Parathyroid adenoma (tissue), 2 donors: Measurements from ENCODE around the gene MAMDC2.

ENCODE experiments used
- H2AFZ ChIP-seq: fragments of 300-600 bp; sonication (generic); one replicate; pipeline ENCODE4 v1.7.0; 2017; ENCODE audit warnings: antibody characterized with exemption, mild to moderate bottlenecking
- H3K27ac ChIP-seq: fragments of 300-600 bp; sonication (generic); one replicate; pipeline ENCODE4 v1.7.0; 2017
- H3K27me3 ChIP-seq: fragments of 300-600 bp; sonication (generic); one replicate; pipeline ENCODE4 v1.7.0; 2017; ENCODE audit warnings: low read length; ENCODE audit not compliant: control insufficient read depth, insufficient read depth
- H3K36me3 ChIP-seq: fragments of 300-600 bp; sonication (generic); one replicate; pipeline ENCODE4 v1.7.0; 2017; ENCODE audit warnings: low read length; ENCODE audit not compliant: control insufficient read depth, insufficient read depth
- H3K4me1 ChIP-seq: fragments of 300-600 bp; sonication (generic); one replicate; pipeline ENCODE4 v1.7.0; 2017; ENCODE audit warnings: control low read depth
- H3K4me2 ChIP-seq: fragments of 300-600 bp; sonication (generic); one replicate; pipeline ENCODE4 v1.7.0; 2017; ENCODE audit warnings: low read length
- H3K4me3 ChIP-seq: fragments of 300-600 bp; sonication (generic); one replicate; pipeline ENCODE4 v1.7.0; 2017; ENCODE audit warnings: low read depth, low read length
- H3K79me2 ChIP-seq: fragments of 300-600 bp; sonication (generic); one replicate; pipeline ENCODE4 v1.7.0; 2017; ENCODE audit warnings: control low read depth
- H3K9ac ChIP-seq: fragments of 300-600 bp; sonication (generic); one replicate; pipeline ENCODE4 v1.7.0; 2017; ENCODE audit warnings: mild to moderate bottlenecking
- H3K9me3 ChIP-seq: fragments of 300-600 bp; sonication (generic); one replicate; pipeline ENCODE4 v1.7.0; 2017; ENCODE audit warnings: low read length; ENCODE audit not compliant: control insufficient read depth
- TF ChIP-seq, protein P1 (sequence below): fragments of 300-600 bp; sonication (generic); IDR thresholded peaks from one replicate; pipeline ENCODE4 v1.7.0; 2017; ENCODE audit warnings: antibody characterized with exemption, mild to moderate bottlenecking
- donor health status: primary hyperparathyroidism.

Gene MAMDC2

DNA sequence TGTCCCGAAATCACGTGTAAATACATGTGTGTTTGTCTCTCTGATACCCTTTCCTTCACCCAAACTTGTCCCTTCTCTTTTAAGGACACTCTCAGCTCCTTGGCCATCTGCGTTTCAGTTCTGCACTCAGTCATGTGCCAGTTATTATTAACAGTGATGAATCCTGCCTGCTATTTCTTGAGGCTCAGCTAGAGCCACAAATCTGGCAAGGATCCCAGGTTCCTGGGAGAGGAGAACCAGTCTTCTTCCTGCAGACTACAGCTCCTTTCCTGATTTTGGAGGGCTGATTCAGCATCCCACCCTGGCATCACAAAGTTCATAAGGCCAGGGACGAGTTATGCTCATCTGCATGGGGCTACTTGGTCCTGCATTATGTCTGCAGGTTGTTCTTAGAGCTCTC is 5.6 kb downstream of the MAMDC2 start:
- no peaks in the 10 kb centered on the region for H3K36me3 ChIP-seq
- no peak overlapping the region for H2AFZ ChIP-seq
- H3K27me3 ChIP-seq = no peaks in the 10 kb centered on the region
- H3K27ac ChIP-seq = no peak overlapping the region
- no peak overlapping the region for H3K4me2 ChIP-seq
- no peaks in the 10 kb centered on the region for H3K9me3 ChIP-seq
- no peaks in the 10 kb centered on the region for H3K4me1 ChIP-seq
- no peaks in the 10 kb centered on the region for H3K79me2 ChIP-seq
- H3K9ac ChIP-seq = no peak overlapping the region
- TF ChIP-seq, protein P1, sequence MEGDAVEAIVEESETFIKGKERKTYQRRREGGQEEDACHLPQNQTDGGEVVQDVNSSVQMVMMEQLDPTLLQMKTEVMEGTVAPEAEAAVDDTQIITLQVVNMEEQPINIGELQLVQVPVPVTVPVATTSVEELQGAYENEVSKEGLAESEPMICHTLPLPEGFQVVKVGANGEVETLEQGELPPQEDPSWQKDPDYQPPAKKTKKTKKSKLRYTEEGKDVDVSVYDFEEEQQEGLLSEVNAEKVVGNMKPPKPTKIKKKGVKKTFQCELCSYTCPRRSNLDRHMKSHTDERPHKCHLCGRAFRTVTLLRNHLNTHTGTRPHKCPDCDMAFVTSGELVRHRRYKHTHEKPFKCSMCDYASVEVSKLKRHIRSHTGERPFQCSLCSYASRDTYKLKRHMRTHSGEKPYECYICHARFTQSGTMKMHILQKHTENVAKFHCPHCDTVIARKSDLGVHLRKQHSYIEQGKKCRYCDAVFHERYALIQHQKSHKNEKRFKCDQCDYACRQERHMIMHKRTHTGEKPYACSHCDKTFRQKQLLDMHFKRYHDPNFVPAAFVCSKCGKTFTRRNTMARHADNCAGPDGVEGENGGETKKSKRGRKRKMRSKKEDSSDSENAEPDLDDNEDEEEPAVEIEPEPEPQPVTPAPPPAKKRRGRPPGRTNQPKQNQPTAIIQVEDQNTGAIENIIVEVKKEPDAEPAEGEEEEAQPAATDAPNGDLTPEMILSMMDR = no peak
- H3K4me3 ChIP-seq = no peak overlapping the region

DNA sequence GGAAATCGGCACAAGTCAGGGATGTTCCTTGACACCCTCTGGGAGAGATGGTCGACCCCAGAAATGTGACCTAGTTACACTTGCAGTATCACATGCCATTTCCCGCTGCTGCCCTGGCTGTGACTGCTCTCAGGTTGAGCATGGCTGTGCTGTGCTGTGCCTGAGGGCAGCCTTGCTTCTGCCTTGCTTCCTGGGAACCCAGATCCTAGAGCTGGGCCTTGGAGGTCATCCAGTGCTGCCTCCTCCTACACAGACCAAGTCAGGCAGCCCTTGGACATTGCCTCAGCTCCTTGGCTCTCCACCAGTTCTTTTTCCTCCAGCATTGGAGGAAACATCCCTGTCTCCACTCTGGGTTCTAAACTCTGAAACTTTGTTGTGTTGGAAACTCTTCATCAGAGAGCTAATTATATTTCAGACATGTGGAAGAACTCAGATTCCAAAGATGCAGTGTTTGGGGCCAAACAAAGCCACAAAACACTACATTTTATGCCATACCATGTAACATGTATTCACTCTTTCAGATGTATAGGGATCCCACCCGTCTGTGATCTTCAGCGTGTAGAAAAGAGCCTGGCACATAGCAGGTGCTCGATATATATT is 6.1 kb downstream of the MAMDC2 start:
- H3K4me1 ChIP-seq = no peaks in the 10 kb centered on the region
- no peak overlapping the region for H3K4me2 ChIP-seq
- H3K9me3 ChIP-seq = no peaks in the 10 kb centered on the region
- no peak overlapping the region for H2AFZ ChIP-seq
- H3K36me3 ChIP-seq = no peaks in the 10 kb centered on the region
- TF ChIP-seq, protein P1 = no peak
- H3K27ac ChIP-seq = no peak overlapping the region
- H3K9ac ChIP-seq = no peak overlapping the region
- no peaks in the 10 kb centered on the region for H3K27me3 ChIP-seq
- H3K79me2 ChIP-seq = no peaks in the 10 kb centered on the region
- no peak overlapping the region for H3K4me3 ChIP-seq

DNA sequence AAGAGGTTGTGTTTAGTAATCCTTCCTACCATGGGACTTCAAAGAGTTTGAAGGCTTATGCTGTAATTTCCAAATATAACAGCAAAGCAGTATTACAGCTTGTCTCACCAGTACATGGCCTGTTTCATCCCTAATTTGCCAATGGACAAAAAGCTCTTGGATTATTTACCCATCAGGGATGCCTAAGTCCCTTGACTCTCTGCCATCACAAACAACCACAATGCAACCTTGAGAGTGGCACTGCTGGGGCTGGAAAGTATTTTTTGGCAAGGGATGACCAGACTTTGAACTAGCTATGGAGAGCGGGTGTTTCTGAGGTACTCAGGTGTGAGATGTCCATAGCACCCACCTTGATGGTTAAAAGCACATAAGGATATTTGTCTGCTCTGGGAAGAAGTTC is 9.1 kb downstream of the MAMDC2 start:
- H3K4me3 ChIP-seq = no peak overlapping the region
- TF ChIP-seq, protein P1 = no peak
- H3K27ac ChIP-seq = no peak overlapping the region
- no peaks in the 10 kb centered on the region for H3K79me2 ChIP-seq
- no peaks in the 10 kb centered on the region for H3K9me3 ChIP-seq
- no peak overlapping the region for H3K4me2 ChIP-seq
- H3K36me3 ChIP-seq = no peaks in the 10 kb centered on the region
- no peaks in the 10 kb centered on the region for H3K4me1 ChIP-seq
- H3K9ac ChIP-seq = no peak overlapping the region
- no peak overlapping the region for H2AFZ ChIP-seq
- H3K27me3 ChIP-seq = no peaks in the 10 kb centered on the region

DNA sequence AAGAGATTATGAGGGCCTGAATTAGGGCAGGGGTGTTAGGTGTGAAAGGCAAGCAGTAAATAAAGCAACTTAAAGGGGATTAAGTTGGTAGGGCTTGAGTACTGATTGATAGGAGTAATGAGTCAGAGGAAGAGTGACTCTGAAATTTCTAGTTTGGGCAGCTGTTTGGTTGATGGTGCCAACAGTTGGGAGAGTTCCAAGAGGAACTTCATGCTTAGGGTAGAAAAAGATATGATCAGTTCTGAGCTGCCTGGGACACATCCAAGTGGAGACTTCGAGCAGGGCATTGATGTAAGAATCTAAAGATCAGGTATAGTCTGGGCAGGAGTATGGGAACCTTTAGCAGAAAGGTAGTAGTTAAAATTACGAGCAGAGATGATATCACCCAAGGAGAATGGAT is 10.2 kb downstream of the MAMDC2 start:
- no peak overlapping the region for H3K9ac ChIP-seq
- H3K79me2 ChIP-seq = no peaks in the 10 kb centered on the region
- H3K36me3 ChIP-seq = no peaks in the 10 kb centered on the region
- TF ChIP-seq, protein P1 = no peak
- H3K27me3 ChIP-seq = no peaks in the 10 kb centered on the region
- no peak overlapping the region for H3K27ac ChIP-seq
- H2AFZ ChIP-seq = no peak overlapping the region
- no peak overlapping the region for H3K4me2 ChIP-seq
- H3K9me3 ChIP-seq = no peaks in the 10 kb centered on the region
- no peaks in the 10 kb centered on the region for H3K4me1 ChIP-seq
- H3K4me3 ChIP-seq = no peak overlapping the region

DNA sequence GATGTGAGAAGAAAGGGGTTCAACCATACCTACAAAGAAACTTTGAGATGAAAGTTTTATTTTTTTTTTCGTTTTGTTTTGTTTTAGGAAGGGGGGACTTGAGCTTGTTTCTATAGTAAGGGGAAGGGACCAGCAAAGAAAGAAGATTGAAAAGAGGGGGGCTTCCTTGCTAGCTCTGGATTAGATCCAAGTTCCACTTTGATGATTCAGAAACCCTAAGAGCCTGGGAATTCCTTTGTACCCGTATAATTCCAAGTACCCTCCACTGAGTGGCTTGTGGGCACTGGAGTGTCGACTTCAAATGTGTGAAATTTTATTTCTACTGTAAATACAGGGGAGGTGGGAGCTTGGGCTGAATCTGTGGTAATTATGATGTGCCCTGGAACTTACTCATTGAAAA is 10.9 kb downstream of the MAMDC2 start:
- TF ChIP-seq, protein P1 = no peak
- H3K27ac ChIP-seq = no peak overlapping the region
- no peak overlapping the region for H3K4me2 ChIP-seq
- no peaks in the 10 kb centered on the region for H3K79me2 ChIP-seq
- H2AFZ ChIP-seq = no peak overlapping the region
- no peaks in the 10 kb centered on the region for H3K36me3 ChIP-seq
- H3K9ac ChIP-seq = no peak overlapping the region
- H3K4me3 ChIP-seq = no peak overlapping the region
- H3K9me3 ChIP-seq = no peaks in the 10 kb centered on the region
- H3K27me3 ChIP-seq = no peaks in the 10 kb centered on the region
- H3K4me1 ChIP-seq = no peaks in the 10 kb centered on the region
